Measurements from ENCODE around the gene AKAP5. TPM values are rescaled to one million over a fixed set of nuclear protein-coding genes. Genes with fewer than 3 reads are reported as not detected.

Gene AKAP5
- total and polyA plus RNA-seq, 2 donors, result 0.71 to 2.2 TPM

GRCh38 chr14:64503434-64504309 lies 38.4 kb downstream of the AKAP5 start, which contains the start of gene ZBTB25:
ZBTB25 (minus strand) TSS chr14:64503838; CDS start chr14:64490533, 13,305 bp downstream.
- under 1% methylated on average over 87 of the region's 87 CpGs for whole genome bisulfite sequencing
- peak in 8 of 9 donors; percentile 79 to 96 (median 88) for DNase-seq (ENCODE audit: low read depth in 6 of 9, low spot score in 9 of 9)
- H3K27me3 ChIP-seq (ENCODE audit: control insufficient read depth in 2 of 2, insufficient read depth in 1 of 2, low read length in 1 of 2), result no peaks in the 10 kb centered on the region
- peak within 1 kb of the TSS; percentile 90 to 91 for H3K4me3 ChIP-seq (ENCODE audit: low read length in 2 of 2)
- H3K36me3 ChIP-seq (ENCODE audit: control insufficient read depth in 2 of 2, insufficient read depth in 2 of 2, low read length in 1 of 2), result no peaks in the 10 kb centered on the region
- peaks cover 16 to 52% of the 10 kb centered on the region in 2 donors for H3K4me1 ChIP-seq (ENCODE audit: control insufficient read depth in 2 of 2, insufficient read depth in 2 of 2, low read length in 2 of 2)
- H3K9me3 ChIP-seq (ENCODE audit: control insufficient read depth in 2 of 2, insufficient read depth in 1 of 2, low read length in 1 of 2), result no peaks in the 10 kb centered on the region
- peak within 1 kb of the TSS; percentile 99 for H3K27ac ChIP-seq (ENCODE audit: low read depth in 1 of 2, low read length in 1 of 2)

GRCh38 chr14:64504310-64504896 lies 39.1 kb downstream of the AKAP5 start, which contains the start of gene ZBTB1:
ZBTB1 (plus strand) TSS chr14:64504770; CDS start chr14:64521505, 16,735 bp downstream.
- Histone ChIP-seq H3K27ac (ENCODE audit: low read depth in 1 of 2, low read length in 1 of 2) (peak within 1 kb of the TSS; percentile 99), H3K36me3 (ENCODE audit: control insufficient read depth in 2 of 2, insufficient read depth in 2 of 2, low read length in 1 of 2) (no peaks in the 10 kb centered on the region), H3K4me1 (ENCODE audit: control insufficient read depth in 2 of 2, insufficient read depth in 2 of 2, low read length in 2 of 2) (peaks cover 13 to 56% of the 10 kb centered on the region in 2 donors), H3K9me3 (ENCODE audit: control insufficient read depth in 2 of 2, insufficient read depth in 1 of 2, low read length in 1 of 2) (no peaks in the 10 kb centered on the region), H3K27me3 (ENCODE audit: control insufficient read depth in 2 of 2, insufficient read depth in 1 of 2, low read length in 1 of 2) (no peaks in the 10 kb centered on the region), H3K4me3 (ENCODE audit: low read length in 2 of 2) (peak within 1 kb of the TSS; percentile 90 to 91)
- peak in 8 of 9 donors; percentile 55 to 84 (median 65) for DNase-seq (ENCODE audit: low read depth in 6 of 9, low spot score in 9 of 9)
- under 1% methylated on average over 63 of the region's 63 CpGs for WGBS

GRCh38 chr14:64504897-64505794 lies 39.8 kb downstream of the AKAP5 start:
- no peaks in the 10 kb centered on the region for H3K36me3 ChIP-seq (ENCODE audit: control insufficient read depth in 2 of 2, insufficient read depth in 2 of 2, low read length in 1 of 2)
- H3K4me1 ChIP-seq (ENCODE audit: control insufficient read depth in 2 of 2, insufficient read depth in 2 of 2, low read length in 2 of 2), result peaks cover 12 to 51% of the 10 kb centered on the region in 2 donors
- under 1% methylated on average over 68 of the region's 68 CpGs for WGBS

GRCh38 chr14:64506721-64507120 lies 41.4 kb downstream of the AKAP5 start:
- Histone ChIP-seq H3K4me3 (ENCODE audit: low read length in 2 of 2) (peak overlapping the region; percentile 28), H3K9me3 (ENCODE audit: control insufficient read depth in 2 of 2, insufficient read depth in 1 of 2, low read length in 1 of 2) (no peaks in the 10 kb centered on the region), H3K36me3 (ENCODE audit: control insufficient read depth in 2 of 2, insufficient read depth in 2 of 2, low read length in 1 of 2) (peaks cover 0 to 4% of the 10 kb centered on the region in 2 donors), H3K27ac (ENCODE audit: low read depth in 1 of 2, low read length in 1 of 2) (peak overlapping the region in 1 of 2 donors; percentile 67), H3K27me3 (ENCODE audit: control insufficient read depth in 2 of 2, insufficient read depth in 1 of 2, low read length in 1 of 2) (no peaks in the 10 kb centered on the region), H3K4me1 (ENCODE audit: control insufficient read depth in 2 of 2, insufficient read depth in 2 of 2, low read length in 2 of 2) (peaks cover 14 to 53% of the 10 kb centered on the region in 2 donors)
- 3% methylated on average over 3 of the region's 3 CpGs for WGBS
- peak in 1 of 9 donors; percentile 36 for DNase-seq (ENCODE audit: low read depth in 6 of 9, low spot score in 9 of 9)

More at GRCh38 chr14:64504897-64505794, 39.8 kb downstream of the AKAP5 start:
- H3K4me3 ChIP-seq (ENCODE audit: low read length in 2 of 2), result peak overlapping the region; percentile 90 to 91
- H3K27me3 ChIP-seq (ENCODE audit: control insufficient read depth in 2 of 2, insufficient read depth in 1 of 2, low read length in 1 of 2), result no peaks in the 10 kb centered on the region
- H3K9me3 ChIP-seq (ENCODE audit: control insufficient read depth in 2 of 2, insufficient read depth in 1 of 2, low read length in 1 of 2), result no peaks in the 10 kb centered on the region
- H3K27ac ChIP-seq (ENCODE audit: low read depth in 1 of 2, low read length in 1 of 2), result peak overlapping the region; percentile 99
- peak; percentile 83 to 96 (median 89) for DNase-seq (ENCODE audit: low read depth in 6 of 9, low spot score in 9 of 9)

GRCh38 chr14:64507376-64508156 lies 42.3 kb downstream of the AKAP5 start:
- WGBS, result 72% methylated on average over 4 of the region's 4 CpGs
- no peak overlapping the region for H3K4me3 ChIP-seq (ENCODE audit: low read length in 2 of 2)
- peaks cover 0 to 5% of the 10 kb centered on the region in 2 donors for H3K36me3 ChIP-seq (ENCODE audit: control insufficient read depth in 2 of 2, insufficient read depth in 2 of 2, low read length in 1 of 2)
- no peak overlapping the region for H3K27ac ChIP-seq (ENCODE audit: low read depth in 1 of 2, low read length in 1 of 2)
- H3K4me1 ChIP-seq (ENCODE audit: control insufficient read depth in 2 of 2, insufficient read depth in 2 of 2, low read length in 2 of 2), result peaks cover 7 to 45% of the 10 kb centered on the region in 2 donors
- H3K9me3 ChIP-seq (ENCODE audit: control insufficient read depth in 2 of 2, insufficient read depth in 1 of 2, low read length in 1 of 2), result no peaks in the 10 kb centered on the region
- H3K27me3 ChIP-seq (ENCODE audit: control insufficient read depth in 2 of 2, insufficient read depth in 1 of 2, low read length in 1 of 2), result no peaks in the 10 kb centered on the region
- DNase-seq (ENCODE audit: low read depth in 6 of 9, low spot score in 9 of 9), result no peak

- Histone ChIP-seq H3K4me1 (ENCODE audit: control insufficient read depth in 2 of 2, insufficient read depth in 2 of 2, low read length in 2 of 2) (peaks cover 7 to 43% of the 10 kb centered on the region in 2 donors), H3K27ac (ENCODE audit: low read depth in 1 of 2, low read length in 1 of 2) (no peak overlapping the region), H3K27me3 (ENCODE audit: control insufficient read depth in 2 of 2, insufficient read depth in 1 of 2, low read length in 1 of 2) (no peaks in the 10 kb centered on the region), H3K36me3 (ENCODE audit: control insufficient read depth in 2 of 2, insufficient read depth in 2 of 2, low read length in 1 of 2) (peaks cover 0 to 5% of the 10 kb centered on the region in 2 donors), H3K9me3 (ENCODE audit: control insufficient read depth in 2 of 2, insufficient read depth in 1 of 2, low read length in 1 of 2) (no peaks in the 10 kb centered on the region), H3K4me3 (ENCODE audit: low read length in 2 of 2) (no peak overlapping the region)
- 30% methylated on average over 1 of the region's 1 CpG for WGBS
- peak in 1 of 9 donors; percentile 27 for DNase-seq (ENCODE audit: low read depth in 6 of 9, low spot score in 9 of 9)
These were observed 43.0 kb downstream of the AKAP5 start for GRCh38 chr14:64508215-64508776.

GRCh38 chr14:64509036-64509435 lies 43.7 kb downstream of the AKAP5 start:
- no peak for DNase-seq (ENCODE audit: low read depth in 6 of 9, low spot score in 9 of 9)
- Histone ChIP-seq H3K36me3 (ENCODE audit: control insufficient read depth in 2 of 2, insufficient read depth in 2 of 2, low read length in 1 of 2) (peaks cover 0 to 5% of the 10 kb centered on the region in 2 donors), H3K27me3 (ENCODE audit: control insufficient read depth in 2 of 2, insufficient read depth in 1 of 2, low read length in 1 of 2) (no peaks in the 10 kb centered on the region), H3K4me3 (ENCODE audit: low read length in 2 of 2) (no peak overlapping the region), H3K9me3 (ENCODE audit: control insufficient read depth in 2 of 2, insufficient read depth in 1 of 2, low read length in 1 of 2) (no peaks in the 10 kb centered on the region), H3K27ac (ENCODE audit: low read depth in 1 of 2, low read length in 1 of 2) (no peak overlapping the region), H3K4me1 (ENCODE audit: control insufficient read depth in 2 of 2, insufficient read depth in 2 of 2, low read length in 2 of 2) (peaks cover 7 to 43% of the 10 kb centered on the region in 2 donors)
- 99% methylated on average over 8 of the region's 8 CpGs for WGBS

All from thymus (tissue), 11 donors.